SU-DHL-6 (cell line): ENCODE measurements around the gene TIMM21.

ENCODE experiments used
- CTCF ChIP-seq: fragments of 200-600 bp; sonication (generic); IDR thresholded peaks from one replicate; pipeline ENCODE4 v1.5.1; 2017; ENCODE audit warnings: antibody characterized with exemption, mild to moderate bottlenecking, low read length, moderate library complexity; ENCODE audit not compliant: insufficient read depth, poor library complexity, severe bottlenecking
- EZH2phosphoT487 ChIP-seq: fragments of 200-600 bp; sonication (generic), shearing (Covaris generic); conservative IDR thresholded peaks from 2 replicates; pipeline ENCODE4 v1.6.1; 2018; ENCODE audit warnings: mild to moderate bottlenecking, antibody characterized with exemption, low read length, moderate library complexity, mixed read lengths

GRCh38 chr18:74153377-74153776 is 5.1 kb downstream of the TIMM21 start:
- TF ChIP-seq CTCF, result no peak
- no peak for TF ChIP-seq EZH2phosphoT487
